ENCODE data around the gene FAT4. TPM values are rescaled to one million over a fixed set of nuclear protein-coding genes. Genes with fewer than 3 reads are reported as not detected.

The FAT4 gene
- polyA plus RNA-seq, 1 donor from 2014 or later = 5.6 TPM

DNA sequence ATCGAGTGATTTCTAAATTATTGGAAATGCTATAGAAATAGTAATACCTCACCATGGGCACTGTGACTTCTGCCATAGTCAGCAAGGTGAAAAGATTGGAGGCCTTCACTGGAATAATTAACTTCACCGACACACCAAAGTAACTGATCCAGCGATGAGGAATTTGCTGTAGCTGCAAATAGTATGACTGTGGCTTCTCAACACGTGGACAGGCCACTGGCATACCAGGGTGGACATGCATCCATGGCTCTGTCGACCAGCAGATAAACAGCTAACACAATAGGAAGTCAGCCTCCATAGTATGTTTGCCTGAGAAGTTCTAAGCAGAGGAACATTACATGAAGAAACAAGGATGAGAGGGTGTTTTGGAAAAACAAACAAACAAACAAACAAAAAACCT lies 10.9 kb upstream of the FAT4 start:
- TF ChIP-seq MXI1 (conservative IDR thresholded peaks at IDR 0.05; ENCODE audit: poor library complexity, severe bottlenecking) = no peak
- no peak for TF ChIP-seq EZH2 (IDR thresholded peaks at IDR 0.05; ENCODE audit: borderline replicate concordance, insufficient read depth, low read length, poor library complexity, severe bottlenecking)
- TF ChIP-seq RAD21 (conservative IDR thresholded peaks at IDR 0.05) = no peak
- TF ChIP-seq SMC3 (conservative IDR thresholded peaks at IDR 0.05; ENCODE audit: poor library complexity) = no peak
- TF ChIP-seq, protein P1, sequence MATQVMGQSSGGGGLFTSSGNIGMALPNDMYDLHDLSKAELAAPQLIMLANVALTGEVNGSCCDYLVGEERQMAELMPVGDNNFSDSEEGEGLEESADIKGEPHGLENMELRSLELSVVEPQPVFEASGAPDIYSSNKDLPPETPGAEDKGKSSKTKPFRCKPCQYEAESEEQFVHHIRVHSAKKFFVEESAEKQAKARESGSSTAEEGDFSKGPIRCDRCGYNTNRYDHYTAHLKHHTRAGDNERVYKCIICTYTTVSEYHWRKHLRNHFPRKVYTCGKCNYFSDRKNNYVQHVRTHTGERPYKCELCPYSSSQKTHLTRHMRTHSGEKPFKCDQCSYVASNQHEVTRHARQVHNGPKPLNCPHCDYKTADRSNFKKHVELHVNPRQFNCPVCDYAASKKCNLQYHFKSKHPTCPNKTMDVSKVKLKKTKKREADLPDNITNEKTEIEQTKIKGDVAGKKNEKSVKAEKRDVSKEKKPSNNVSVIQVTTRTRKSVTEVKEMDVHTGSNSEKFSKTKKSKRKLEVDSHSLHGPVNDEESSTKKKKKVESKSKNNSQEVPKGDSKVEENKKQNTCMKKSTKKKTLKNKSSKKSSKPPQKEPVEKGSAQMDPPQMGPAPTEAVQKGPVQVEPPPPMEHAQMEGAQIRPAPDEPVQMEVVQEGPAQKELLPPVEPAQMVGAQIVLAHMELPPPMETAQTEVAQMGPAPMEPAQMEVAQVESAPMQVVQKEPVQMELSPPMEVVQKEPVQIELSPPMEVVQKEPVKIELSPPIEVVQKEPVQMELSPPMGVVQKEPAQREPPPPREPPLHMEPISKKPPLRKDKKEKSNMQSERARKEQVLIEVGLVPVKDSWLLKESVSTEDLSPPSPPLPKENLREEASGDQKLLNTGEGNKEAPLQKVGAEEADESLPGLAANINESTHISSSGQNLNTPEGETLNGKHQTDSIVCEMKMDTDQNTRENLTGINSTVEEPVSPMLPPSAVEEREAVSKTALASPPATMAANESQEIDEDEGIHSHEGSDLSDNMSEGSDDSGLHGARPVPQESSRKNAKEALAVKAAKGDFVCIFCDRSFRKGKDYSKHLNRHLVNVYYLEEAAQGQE (IDR thresholded peaks at IDR 0.05; ENCODE audit: borderline replicate concordance) = no peak
- no peak for TF ChIP-seq CTCF (IDR thresholded peaks at IDR 0.05; ENCODE audit: poor library complexity, severe bottlenecking)
- no peak for TF ChIP-seq POLR2AphosphoS5 (IDR thresholded peaks at IDR 0.05)
- no peak for TF ChIP-seq EP300 (conservative IDR thresholded peaks at IDR 0.05; ENCODE audit: poor library complexity, severe bottlenecking)
- no peak for TF ChIP-seq TAF1 (IDR thresholded peaks at IDR 0.05; ENCODE audit: low read depth)
- Histone ChIP-seq H3K27ac (ENCODE audit: low read length) (no peak overlapping the region), H3K4me2 (ENCODE audit: low read length) (no peak overlapping the region)

DNA sequence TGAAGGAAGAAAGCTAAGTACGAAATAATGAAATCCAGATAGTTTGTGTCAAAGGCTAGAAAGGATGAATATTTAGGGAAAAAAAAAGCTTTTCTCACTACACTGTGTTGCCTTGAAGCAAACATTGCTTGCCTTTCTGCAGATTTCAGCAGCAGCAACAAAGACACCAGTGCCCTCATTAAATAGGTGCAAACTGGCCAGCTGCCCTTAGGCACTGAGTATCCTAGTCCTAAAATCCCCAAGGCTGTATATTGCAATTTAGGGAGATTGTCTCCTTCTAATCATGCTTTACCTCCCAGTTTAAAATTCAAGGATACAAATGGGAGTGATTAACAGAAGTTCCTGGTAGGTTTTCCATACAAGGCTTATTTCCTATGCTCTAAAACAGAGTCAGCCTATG lies 8.6 kb upstream of the FAT4 start:
- Histone ChIP-seq H3K79me2 (replicated peaks; ENCODE audit: insufficient read depth, low read length) (no peaks in the 10 kb centered on the region), H3K4me3 (ENCODE audit: low read length) (no peak overlapping the region), H3K9me2 (ENCODE audit: insufficient read depth, low read length) (no peaks in the 10 kb centered on the region), H3F3A (ENCODE audit: insufficient read depth, low read length, poor library complexity, severe bottlenecking) (no peaks in the 10 kb centered on the region), H3K9me3 (ENCODE audit: low read length) (no peaks in the 10 kb centered on the region), H4K20me1 (ENCODE audit: insufficient read depth) (no peaks in the 10 kb centered on the region), H3K9ac (ENCODE audit: low read length) (no peak overlapping the region), H3K4me2 (ENCODE audit: low read length) (no peak overlapping the region), H2AFZ (ENCODE audit: low read depth, low read length) (no peak overlapping the region), H3K27ac (ENCODE audit: low read length) (no peak overlapping the region), H3K27me3 (ENCODE audit: insufficient read depth, low read depth, low read length) (no peaks in the 10 kb centered on the region), H3K36me3 (ENCODE audit: insufficient read depth, low read length) (no peaks in the 10 kb centered on the region)
- TF ChIP-seq RAD21 (conservative IDR thresholded peaks at IDR 0.05) = no peak
- no peak for TF ChIP-seq SMC3 (conservative IDR thresholded peaks at IDR 0.05; ENCODE audit: poor library complexity)
- TF ChIP-seq POLR2AphosphoS5 (IDR thresholded peaks at IDR 0.05) = no peak
- TF ChIP-seq, protein P1 (IDR thresholded peaks at IDR 0.05; ENCODE audit: borderline replicate concordance) = no peak
- no peak for TF ChIP-seq CTCF (IDR thresholded peaks at IDR 0.05; ENCODE audit: poor library complexity, severe bottlenecking)
- no peak for TF ChIP-seq EP300 (conservative IDR thresholded peaks at IDR 0.05; ENCODE audit: poor library complexity, severe bottlenecking)
- no peak for TF ChIP-seq TAF1 (IDR thresholded peaks at IDR 0.05; ENCODE audit: low read depth)
- TF ChIP-seq EZH2 (IDR thresholded peaks at IDR 0.05; ENCODE audit: borderline replicate concordance, insufficient read depth, low read length, poor library complexity, severe bottlenecking) = no peak
- no peak for TF ChIP-seq MXI1 (conservative IDR thresholded peaks at IDR 0.05; ENCODE audit: poor library complexity, severe bottlenecking)

More for the DNA sequence above, 10.9 kb upstream of the FAT4 start:
- Histone ChIP-seq H3K4me3 (ENCODE audit: low read length) (no peak overlapping the region), H3K36me3 (ENCODE audit: insufficient read depth, low read length) (no peaks in the 10 kb centered on the region), H3K27me3 (ENCODE audit: insufficient read depth, low read depth, low read length) (no peaks in the 10 kb centered on the region), H3F3A (ENCODE audit: insufficient read depth, low read length, poor library complexity, severe bottlenecking) (no peaks in the 10 kb centered on the region), H3K9ac (ENCODE audit: low read length) (no peak overlapping the region), H3K9me2 (ENCODE audit: insufficient read depth, low read length) (no peaks in the 10 kb centered on the region), H4K20me1 (ENCODE audit: insufficient read depth) (no peaks in the 10 kb centered on the region), H3K9me3 (ENCODE audit: low read length) (no peaks in the 10 kb centered on the region), H2AFZ (ENCODE audit: low read depth, low read length) (no peak overlapping the region), H3K79me2 (replicated peaks; ENCODE audit: insufficient read depth, low read length) (no peaks in the 10 kb centered on the region)
